T-cell (primary cell): Measurements from ENCODE around the gene OSBPL10. TPM values are rescaled to one million over a fixed set of nuclear protein-coding genes. Genes with fewer than 3 reads are reported as not detected.

Source experiments
- ATAC-seq, 4 experiments: fragments of 200-7000 bp in 3 of 4; fragments of 150-1000 bp in 1 of 4; cut with Tn5 transposase; replicated peaks in 1 of 4; 1 replicate in 3 of 4; 2 replicates in 1 of 4; pipeline ENCODE4 v1.10.0; 2021; ENCODE audit warnings: moderate library complexity in 3 of 4, mild to moderate bottlenecking in 2 of 4, moderate number of reproducible peaks in 1 of 4
- CTCF ChIA-PET, 2 donors: fragments of 300-600 bp; sonication (Branson Sonifier 250); formaldehyde crosslinking; loops; one replicate each; lab custom pipeline; 2022; ENCODE audit warnings: antibody characterized with exemption in 2 of 2; lab: Charles Lee
- POLR2A ChIA-PET, 2 donors: fragments of 300-600 bp; sonication (Branson Sonifier 250); formaldehyde crosslinking; loops; one replicate each; lab custom pipeline; 2022; ENCODE audit warnings: antibody characterized with exemption in 2 of 2; lab: Charles Lee
- DNase-seq, 35 experiments: peaks; one replicate each; pipeline versions ENCODE4 v3.0.0 to v3.0.0-alpha.2; 2013 to 2023
- H3K27ac ChIP-seq: one replicate; pipeline ENCODE4 v1.5.1; 2013; ENCODE audit warnings: low read length
- H3K27me3 ChIP-seq, 2 experiments: replicated peaks in 1 of 2; 1 replicate in 1 of 2; 2 replicates in 1 of 2; pipeline versions ENCODE4 v1.6.1 to v1.7.0; 2013; ENCODE audit warnings: low read length in 1 of 2, mixed read lengths in 1 of 2; ENCODE audit not compliant: control insufficient read depth in 2 of 2, insufficient read depth in 2 of 2; ENCODE audit errors: extremely low read depth in 1 of 2
- H3K36me3 ChIP-seq, 2 donors: 1 replicate in 1 of 2; 2 replicates in 1 of 2; pipeline versions ENCODE4 v1.6.1 to v1.7.0; 2013; ENCODE audit warnings: low read length in 1 of 2; ENCODE audit not compliant: control insufficient read depth in 2 of 2, insufficient read depth in 1 of 2; ENCODE audit errors: extremely low read depth in 1 of 2
- H3K4me1 ChIP-seq, 2 experiments: 1 replicate in 1 of 2; 2 replicates in 1 of 2; pipeline versions ENCODE4 v1.6.1 to v1.7.0; 2013; ENCODE audit warnings: low read length in 2 of 2, mixed read lengths in 1 of 2; ENCODE audit not compliant: insufficient read depth in 2 of 2, control insufficient read depth in 1 of 2; ENCODE audit errors: extremely low read depth in 1 of 2
- H3K4me3 ChIP-seq, 2 donors: 1 replicate in 1 of 2; 2 replicates in 1 of 2; pipeline versions ENCODE4 v1.5.1 to v1.7.0; 2013; ENCODE audit warnings: mild to moderate bottlenecking in 2 of 2, low read length in 1 of 2, moderate library complexity in 1 of 2; ENCODE audit not compliant: control insufficient read depth in 1 of 2; ENCODE audit errors: extremely low read depth in 1 of 2
- H3K9me3 ChIP-seq: 2 replicates; pipeline ENCODE4 v1.7.0; 2013
- H3K27ac Mint-ChIP-seq, 2 donors: one replicate each; pipeline ENCODE4 v1.8.0; 2020 to 2021; ENCODE audit warnings: mild to moderate bottlenecking in 2 of 2, mixed read lengths in 2 of 2
- H3K27me3 Mint-ChIP-seq, 2 donors: one replicate each; pipeline ENCODE4 v1.8.0; 2021 to 2022; ENCODE audit warnings: mixed read lengths in 2 of 2
- H3K36me3 Mint-ChIP-seq: one replicate; pipeline ENCODE4 v1.8.0; 2021; ENCODE audit warnings: mixed read lengths
- H3K4me1 Mint-ChIP-seq, 3 donors: one replicate each; pipeline ENCODE4 v1.8.0; 2020 to 2022; ENCODE audit warnings: mixed read lengths in 3 of 3, mild to moderate bottlenecking in 1 of 3
- H3K4me3 Mint-ChIP-seq, 3 donors: one replicate each; pipeline ENCODE4 v1.8.0; 2020 to 2022; ENCODE audit warnings: mild to moderate bottlenecking in 3 of 3, mixed read lengths in 3 of 3, moderate library complexity in 3 of 3
- H3K9me3 Mint-ChIP-seq, 3 donors: one replicate each; pipeline ENCODE4 v1.8.0; 2020 to 2022; ENCODE audit warnings: mixed read lengths in 3 of 3
- WGBS: methylation state at CpG from one replicate; pipeline ENCODE4 v1.1.5; 2013; ENCODE audit warnings: missing lambda C conversion rate; ENCODE audit not compliant: insufficient coverage; 5-methylcytosine and 5-hydroxymethylcytosine counted together
- total RNA-seq, 35 experiments: library from RNA in 6 of 35; stranded (reverse) in 6 of 35; fragments of 120-200 nt in 1 of 35; gene quantifications; one replicate each; pipeline versions ENCODE4 v1.2.1 to v1.2.4 and lab custom pipeline; 2013 to 2026

The OSBPL10 gene
- total RNA-seq, 5 donors from 2014 or later (not counting 1 experiment from before 2014, with no cell fraction given), result 0.77 to 10.4 (median 2.1) TPM

DNA sequence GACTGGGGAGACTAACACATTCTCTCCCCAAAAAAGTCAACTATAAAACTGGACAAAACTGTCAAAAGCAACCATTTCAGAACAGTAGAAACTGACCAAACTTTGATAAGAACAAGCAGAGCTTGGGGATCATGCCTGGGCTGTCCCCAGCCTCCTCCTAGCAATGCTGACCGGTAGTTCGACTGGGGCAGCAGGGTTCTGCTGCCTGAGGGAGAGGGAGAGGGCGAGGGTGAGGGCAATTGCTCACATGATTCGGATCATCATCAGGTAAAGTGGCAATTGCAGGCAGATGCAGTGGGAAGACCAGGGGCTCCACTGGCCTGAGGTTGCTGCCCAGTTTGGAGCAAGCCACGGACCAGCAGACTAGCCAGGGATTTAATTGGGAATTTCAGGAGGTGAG lies 88.6 kb downstream of the OSBPL10 start:
- peaks cover 3 to 6% of the 10 kb centered on the region in 2 donors for H3K27me3 Mint-ChIP-seq
- DNase-seq, result no peak
- H3K36me3 Mint-ChIP-seq, result no peaks in the 10 kb centered on the region
- H3K4me1 Mint-ChIP-seq, result peaks cover 0 to 4% (median 0%) of the 10 kb centered on the region in 3 donors
- Histone ChIP-seq H3K27me3 (peaks cover 0 to 6% of the 10 kb centered on the region in 2 experiments), H3K4me1 (no peaks in the 10 kb centered on the region), H3K4me3 (no peak overlapping the region), H3K9me3 (no peaks in the 10 kb centered on the region), H3K27ac (no peak overlapping the region), H3K36me3 (no peaks in the 10 kb centered on the region)
- no peak overlapping the region for H3K27ac Mint-ChIP-seq
- ChIA-PET POLR2A (no interaction called here), CTCF (no interaction called here)
- H3K9me3 Mint-ChIP-seq, result no peaks in the 10 kb centered on the region
- no peak overlapping the region for H3K4me3 Mint-ChIP-seq
- WGBS, result 88% methylated on average over 1 of the region's 5 CpGs
- no peak for ATAC-seq

DNA sequence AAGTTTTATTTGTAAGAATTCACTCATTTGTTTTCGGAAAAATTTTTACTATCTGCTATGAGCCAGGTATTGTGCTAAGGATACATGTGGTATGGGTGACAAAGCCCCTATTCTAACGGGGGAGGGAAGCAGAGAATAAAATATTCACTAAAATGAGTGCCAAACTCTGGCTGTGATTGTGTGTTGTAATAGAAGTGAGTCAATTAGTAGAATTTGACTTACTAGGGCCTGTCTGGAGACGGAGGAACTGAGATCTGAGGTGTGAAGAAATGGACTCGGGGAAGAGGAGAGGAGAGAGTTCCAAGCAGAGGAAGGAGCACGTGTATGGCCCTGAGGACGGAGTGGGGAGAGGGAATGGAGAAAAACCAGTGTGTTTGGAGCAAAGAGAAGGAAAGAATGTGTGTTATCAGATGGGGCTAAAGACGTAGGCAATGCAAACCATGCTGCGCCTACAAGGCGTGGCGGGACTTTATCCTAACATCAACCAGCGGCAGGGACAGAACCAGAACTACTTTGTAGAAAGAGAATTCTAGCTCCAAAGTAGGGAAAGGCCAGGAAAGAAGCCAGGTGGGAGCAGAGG lies 89.1 kb downstream of the OSBPL10 start:
- Mint-ChIP-seq H3K27me3 (peaks cover 6 to 7% of the 10 kb centered on the region in 2 donors), H3K36me3 (no peaks in the 10 kb centered on the region), H3K4me1 (peaks cover 0 to 4% (median 0%) of the 10 kb centered on the region in 3 donors), H3K27ac (no peak overlapping the region), H3K9me3 (no peaks in the 10 kb centered on the region), H3K4me3 (no peak overlapping the region)
- WGBS, result 80% methylated on average over 3 of the region's 11 CpGs
- Histone ChIP-seq H3K4me1 (no peaks in the 10 kb centered on the region), H3K27ac (no peak overlapping the region), H3K36me3 (no peaks in the 10 kb centered on the region), H3K4me3 (no peak overlapping the region), H3K27me3 (peaks cover 0 to 6% of the 10 kb centered on the region in 2 experiments), H3K9me3 (no peaks in the 10 kb centered on the region)
- no peak for DNase-seq
- ChIA-PET POLR2A (no interaction called here), CTCF (interaction anchor here in 1 of 2 donors (0.5 kb wide), 1 partner anchor 23 kb away, joined by 4 read pairs; no protein-coding TSS in a partner anchor)
- ATAC-seq, result no peak

DNA sequence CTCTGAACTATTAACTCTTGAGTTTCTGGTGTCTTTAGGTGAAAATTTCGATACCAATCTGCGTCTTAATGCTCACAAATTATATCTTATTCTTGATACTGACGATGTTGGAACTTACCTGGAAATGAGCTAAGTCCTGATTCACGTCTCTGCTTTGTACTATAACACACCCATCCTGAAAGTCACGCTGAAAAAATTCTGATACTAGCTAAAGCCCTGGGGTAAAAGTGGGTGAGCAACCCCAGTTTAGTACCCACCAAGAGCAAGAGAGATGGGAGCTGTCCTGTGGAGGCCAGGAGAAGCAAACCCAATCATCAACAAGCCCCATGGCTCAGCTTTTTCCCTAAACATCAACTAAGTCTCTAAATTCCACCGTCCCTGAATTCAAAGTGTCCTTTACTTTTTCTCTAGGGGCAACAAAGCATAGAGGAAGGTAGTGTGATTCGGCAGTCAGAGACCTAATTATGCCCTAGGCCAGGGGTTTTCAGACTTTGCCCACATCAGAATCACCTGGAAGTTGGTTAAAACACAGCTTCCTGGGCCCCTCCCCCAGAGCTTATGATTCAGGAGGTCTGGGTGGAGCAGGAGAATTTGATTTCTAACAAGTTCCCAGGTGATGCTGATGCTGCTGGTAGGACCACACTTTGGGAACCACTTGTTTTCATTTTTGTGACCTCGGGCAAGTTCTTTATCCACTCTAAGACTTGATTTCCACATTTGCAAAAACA lies 90.2 kb downstream of the OSBPL10 start:
- H3K27me3 Mint-ChIP-seq, result peaks cover 6 to 9% of the 10 kb centered on the region in 2 donors
- ChIA-PET POLR2A (no interaction called here), CTCF (interaction anchor here in 1 of 2 donors (0.6 kb wide), 1 partner anchor 955 kb away, joined by 4 read pairs; no protein-coding TSS in a partner anchor)
- no peaks in the 10 kb centered on the region for H3K9me3 ChIP-seq
- WGBS, result 92% methylated on average over 2 of the region's 8 CpGs
- no peak overlapping the region for H3K4me3 Mint-ChIP-seq
- no peak for DNase-seq
- no peak overlapping the region for H3K27ac ChIP-seq
- H3K9me3 Mint-ChIP-seq, result no peaks in the 10 kb centered on the region
- H3K36me3 ChIP-seq, result no peaks in the 10 kb centered on the region
- no peaks in the 10 kb centered on the region for H3K36me3 Mint-ChIP-seq
- no peak overlapping the region for H3K4me3 ChIP-seq
- peaks cover 0 to 4% (median 0%) of the 10 kb centered on the region in 3 donors for H3K4me1 Mint-ChIP-seq
- no peak overlapping the region for H3K27ac Mint-ChIP-seq
- no peak for ATAC-seq
- peaks cover 0 to 6% of the 10 kb centered on the region in 2 experiments for H3K27me3 ChIP-seq
- no peaks in the 10 kb centered on the region for H3K4me1 ChIP-seq

GRCh38 chr3:31890007-31890406 lies 91.1 kb downstream of the OSBPL10 start:
- ATAC-seq (no peak), DNase-seq (no peak)
- Mint-ChIP-seq H3K27ac (no peak overlapping the region), H3K36me3 (no peaks in the 10 kb centered on the region), H3K27me3 (peaks cover 6 to 9% of the 10 kb centered on the region in 2 donors), H3K4me3 (no peak overlapping the region), H3K9me3 (no peaks in the 10 kb centered on the region), H3K4me1 (peaks cover 0 to 4% (median 0%) of the 10 kb centered on the region in 3 donors)
- WGBS, result 80% methylated on average over 1 of the region's 2 CpGs
- H3K27me3 ChIP-seq, result peaks cover 0 to 6% of the 10 kb centered on the region in 2 experiments
- ChIA-PET POLR2A (no interaction called here), CTCF (no interaction called here)
- H3K27ac ChIP-seq, result no peak overlapping the region
- no peaks in the 10 kb centered on the region for H3K9me3 ChIP-seq
- H3K4me1 ChIP-seq, result no peaks in the 10 kb centered on the region
- H3K4me3 ChIP-seq, result no peak overlapping the region
- H3K36me3 ChIP-seq, result no peaks in the 10 kb centered on the region

- no peak overlapping the region for H3K27ac ChIP-seq
- peaks cover 0 to 4% of the 10 kb centered on the region in 2 experiments for H3K27me3 ChIP-seq
- no peak overlapping the region for H3K4me3 Mint-ChIP-seq
- 68% methylated on average over 2 of the region's 3 CpGs for WGBS
- H3K36me3 Mint-ChIP-seq, result no peaks in the 10 kb centered on the region
- no peak overlapping the region for H3K27ac Mint-ChIP-seq
- DNase-seq (no peak), ATAC-seq (no peak)
- no peaks in the 10 kb centered on the region for H3K4me1 Mint-ChIP-seq
- no peaks in the 10 kb centered on the region for H3K4me1 ChIP-seq
- H3K4me3 ChIP-seq, result no peak overlapping the region
- H3K9me3 Mint-ChIP-seq, result peaks cover 0 to 3% (median 0%) of the 10 kb centered on the region in 3 donors
- H3K9me3 ChIP-seq, result no peaks in the 10 kb centered on the region
- CTCF ChIA-PET, result interaction anchor here in 1 of 2 donors (0.6 kb wide), 1 partner anchor 17 kb away, joined by 3 read pairs; no protein-coding TSS in a partner anchor
- H3K27me3 Mint-ChIP-seq, result peaks cover 4 to 20% of the 10 kb centered on the region in 2 donors
- POLR2A ChIA-PET, result no interaction called here
- H3K36me3 ChIP-seq, result no peaks in the 10 kb centered on the region
Measured at GRCh38 chr3:31885235-31885634, 95.8 kb downstream of the OSBPL10 start.

GRCh38 chr3:31884251-31884650 lies 96.8 kb downstream of the OSBPL10 start:
- no peaks in the 10 kb centered on the region for H3K36me3 ChIP-seq
- DNase-seq, result no peak
- H3K4me3 Mint-ChIP-seq, result no peak overlapping the region
- WGBS, result no CpG with 5 or more reads among the region's 1 CpG
- H3K27ac ChIP-seq, result no peak overlapping the region
- ChIA-PET CTCF (no interaction called here), POLR2A (no interaction called here)
- no peaks in the 10 kb centered on the region for H3K4me1 ChIP-seq
- ATAC-seq, result no peak
- no peaks in the 10 kb centered on the region for H3K36me3 Mint-ChIP-seq
- H3K9me3 Mint-ChIP-seq, result peaks cover 0 to 3% (median 0%) of the 10 kb centered on the region in 3 donors
- H3K4me3 ChIP-seq, result no peak overlapping the region
- H3K27me3 Mint-ChIP-seq, result peaks cover 4 to 20% of the 10 kb centered on the region in 2 donors
- peaks cover 0 to 4% of the 10 kb centered on the region in 2 experiments for H3K27me3 ChIP-seq
- no peaks in the 10 kb centered on the region for H3K4me1 Mint-ChIP-seq
- H3K9me3 ChIP-seq, result no peaks in the 10 kb centered on the region
- no peak overlapping the region for H3K27ac Mint-ChIP-seq
